ENCODE data around the gene PTPRCAP.

DNA sequence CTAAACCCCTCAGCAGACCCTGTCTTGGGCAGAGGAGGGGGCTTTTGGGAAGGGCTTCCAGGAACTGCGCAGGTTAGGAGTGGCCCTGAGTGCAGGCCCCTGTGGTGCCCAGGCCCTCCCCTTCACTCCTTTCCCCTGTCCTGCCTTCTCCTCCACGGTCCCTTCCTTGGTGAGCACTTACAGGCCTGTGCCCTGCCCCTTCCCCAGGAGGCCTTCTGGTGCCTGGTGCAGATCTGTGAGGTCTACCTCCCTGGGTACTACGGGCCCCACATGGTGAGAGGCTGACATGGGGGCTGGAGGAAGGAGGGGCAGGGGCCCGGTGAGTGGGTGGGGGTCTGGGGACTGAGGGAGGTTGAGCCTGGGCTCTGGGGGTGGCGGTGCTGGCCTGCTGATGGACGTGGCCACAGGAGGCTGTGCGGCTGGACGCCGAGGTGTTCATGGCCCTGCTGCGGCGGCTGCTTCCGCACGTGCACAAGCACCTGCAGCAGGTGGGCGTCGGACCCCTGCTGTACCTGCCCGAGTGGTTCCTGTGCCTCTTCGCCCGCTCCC lies 31.0 kb downstream of the PTPRCAP start:
- TF ChIP-seq, protein P1, sequence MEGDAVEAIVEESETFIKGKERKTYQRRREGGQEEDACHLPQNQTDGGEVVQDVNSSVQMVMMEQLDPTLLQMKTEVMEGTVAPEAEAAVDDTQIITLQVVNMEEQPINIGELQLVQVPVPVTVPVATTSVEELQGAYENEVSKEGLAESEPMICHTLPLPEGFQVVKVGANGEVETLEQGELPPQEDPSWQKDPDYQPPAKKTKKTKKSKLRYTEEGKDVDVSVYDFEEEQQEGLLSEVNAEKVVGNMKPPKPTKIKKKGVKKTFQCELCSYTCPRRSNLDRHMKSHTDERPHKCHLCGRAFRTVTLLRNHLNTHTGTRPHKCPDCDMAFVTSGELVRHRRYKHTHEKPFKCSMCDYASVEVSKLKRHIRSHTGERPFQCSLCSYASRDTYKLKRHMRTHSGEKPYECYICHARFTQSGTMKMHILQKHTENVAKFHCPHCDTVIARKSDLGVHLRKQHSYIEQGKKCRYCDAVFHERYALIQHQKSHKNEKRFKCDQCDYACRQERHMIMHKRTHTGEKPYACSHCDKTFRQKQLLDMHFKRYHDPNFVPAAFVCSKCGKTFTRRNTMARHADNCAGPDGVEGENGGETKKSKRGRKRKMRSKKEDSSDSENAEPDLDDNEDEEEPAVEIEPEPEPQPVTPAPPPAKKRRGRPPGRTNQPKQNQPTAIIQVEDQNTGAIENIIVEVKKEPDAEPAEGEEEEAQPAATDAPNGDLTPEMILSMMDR (conservative IDR thresholded peaks at IDR 0.05 in 1 of 2, IDR thresholded peaks at IDR 0.05 in 1 of 2; ENCODE audit: extremely low read depth in 1 of 2, insufficient read depth in 1 of 2, low read depth in 1 of 2, low read length in 2 of 2): no peak
- TF ChIP-seq EZH2 (IDR thresholded peaks at IDR 0.05; ENCODE audit: borderline replicate concordance, low read length): no peak

Measured in mammary epithelial cell (primary cell).